PC-9 (cell line): ENCODE measurements around the gene CPSF4.

Source experiments
- CTCF ChIP-seq: fragments of 200-600 bp; sonication (generic); conservative IDR thresholded peaks from 2 replicates; pipeline ENCODE4 v1.6.1; 2017; ENCODE audit warnings: mixed run types, antibody characterized with exemption, mild to moderate bottlenecking, moderate library complexity
- EZH2 ChIP-seq: fragments of 200-600 bp; sonication (generic); IDR thresholded peaks from 2 replicates; pipeline ENCODE4 v1.8.0; 2017; ENCODE audit warnings: antibody characterized with exemption, low read depth

GRCh38 chr7:99428972-99429566, 9.7 kb upstream of the CPSF4 start:
- TF ChIP-seq EZH2 (no peak), CTCF (no peak)
